Activated CD4-positive, alpha-beta T cell treated with anti-CD3 and anti-CD28 coated beads for 48 hours (primary cell): Measurements from ENCODE around the gene C5orf63.
"Not testable (repeated sequence)": the region's sequence is repeated elsewhere in the genome, so short reads cannot be mapped to it uniquely, and the experiment has no call there.

ENCODE experiments used
- DNase-seq: peaks from one replicate; pipeline ENCODE4 v3.0.0-alpha.2; 2020

The C5orf63 gene

GRCh38 chr5:127072861-127073846 is at the start of gene C5orf63:
Gene C5orf63 (minus strand): TSS chr5:127073502. CDS start chr5:127058995, 14,507 bp downstream.
- DNase-seq = peak; percentile 83

GRCh38 chr5:127112347-127112864 is 39.1 kb upstream of the C5orf63 start:
- DNase-seq = no peak

GRCh38 chr5:127111112-127111511 is 37.8 kb upstream of the C5orf63 start:
- DNase-seq = no peak

GRCh38 chr5:127108624-127109260 is 35.4 kb upstream of the C5orf63 start:
- DNase-seq = not testable (repeated sequence)

GRCh38 chr5:127101935-127102334 is 28.6 kb upstream of the C5orf63 start:
- DNase-seq = no peak

GRCh38 chr5:127101533-127101932 is 28.2 kb upstream of the C5orf63 start:
- DNase-seq = no peak

GRCh38 chr5:127098241-127098640 is 24.9 kb upstream of the C5orf63 start:
- DNase-seq = no peak

- DNase-seq = no peak
Observed at GRCh38 chr5:127097278-127097677, 24.0 kb upstream of the C5orf63 start.

GRCh38 chr5:127096328-127096993 is 23.2 kb upstream of the C5orf63 start:
- no peak for DNase-seq

- no peak for DNase-seq
Observed at GRCh38 chr5:127094161-127094814, 21.0 kb upstream of the C5orf63 start.

GRCh38 chr5:127092690-127093089 is 19.4 kb upstream of the C5orf63 start:
- no peak for DNase-seq

GRCh38 chr5:127089191-127089590 is 15.9 kb upstream of the C5orf63 start:
- no peak for DNase-seq

- DNase-seq = no peak
Observed at GRCh38 chr5:127088251-127088650, 14.9 kb upstream of the C5orf63 start.

- DNase-seq = no peak
Observed at GRCh38 chr5:127086589-127086988, 13.3 kb upstream of the C5orf63 start.

- DNase-seq = no peak
Observed at GRCh38 chr5:127085796-127086195, 12.5 kb upstream of the C5orf63 start.

- DNase-seq = no peak
Observed at GRCh38 chr5:127085371-127085770, 12.1 kb upstream of the C5orf63 start.

- no peak for DNase-seq
Observed at GRCh38 chr5:127084656-127085055, 11.4 kb upstream of the C5orf63 start.

- DNase-seq = no peak
Observed at GRCh38 chr5:127083711-127084110, 10.4 kb upstream of the C5orf63 start.

GRCh38 chr5:127079994-127080491 is 6.7 kb upstream of the C5orf63 start:
- DNase-seq = no peak

GRCh38 chr5:127077366-127077765 is 4.1 kb upstream of the C5orf63 start:
- no peak for DNase-seq

- no peak for DNase-seq
Observed at GRCh38 chr5:127076315-127077129, 3.2 kb upstream of the C5orf63 start.

- no peak for DNase-seq
Observed at GRCh38 chr5:127074466-127074865, 1.2 kb upstream of the C5orf63 start.
